Stimulated activated CD4-positive, alpha-beta T cell treated with anti-CD3 and anti-CD28 coated beads, Interleukin-2, amount 100 ng/mL, for 4 hours (primary cell): ENCODE measurements around the gene TCF4.

Source experiments
- DNase-seq: peaks from one replicate; pipeline ENCODE4 v3.0.0-alpha.2; 2020; ENCODE audit warnings: low read depth

TCF4 gene

DNA sequence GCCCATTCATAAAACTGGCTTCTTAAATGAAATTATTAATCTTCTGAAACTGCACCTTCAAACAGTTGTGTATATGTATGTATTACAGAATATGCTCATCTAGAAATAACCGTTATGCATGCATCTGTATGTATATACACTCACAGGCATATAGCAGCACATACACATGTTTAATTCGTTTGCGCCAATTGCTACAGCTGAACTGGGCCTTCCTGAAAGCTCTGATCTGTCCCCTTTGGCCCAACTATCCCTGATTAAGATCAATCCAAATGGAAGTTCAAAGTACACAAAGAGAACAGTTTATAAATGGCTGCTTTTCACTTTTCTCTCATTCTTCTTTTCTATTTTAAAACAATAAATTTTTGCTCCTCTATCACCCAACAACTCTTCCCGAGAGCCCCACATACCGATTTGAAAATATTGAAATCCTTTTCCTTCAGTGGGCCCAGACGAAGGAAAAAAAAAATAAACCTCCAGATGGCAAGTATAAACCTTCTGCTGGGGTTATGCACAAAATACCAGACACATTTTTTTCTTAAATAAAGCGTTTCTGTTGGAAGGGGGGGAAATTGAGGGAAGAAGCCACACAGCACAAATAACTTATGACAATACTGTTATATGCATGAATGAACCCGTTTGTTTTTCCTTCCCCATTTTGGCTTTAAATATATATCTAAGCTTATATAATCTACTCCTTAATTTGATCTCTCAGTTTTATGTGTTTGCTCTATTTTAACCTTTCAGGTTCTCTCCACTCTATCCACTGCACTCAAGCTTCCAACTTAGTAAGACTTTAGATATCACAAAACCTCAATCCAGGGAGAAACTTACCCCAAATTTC lies 267.3 kb downstream of the TCF4 start:
- DNase-seq: no peak

DNA sequence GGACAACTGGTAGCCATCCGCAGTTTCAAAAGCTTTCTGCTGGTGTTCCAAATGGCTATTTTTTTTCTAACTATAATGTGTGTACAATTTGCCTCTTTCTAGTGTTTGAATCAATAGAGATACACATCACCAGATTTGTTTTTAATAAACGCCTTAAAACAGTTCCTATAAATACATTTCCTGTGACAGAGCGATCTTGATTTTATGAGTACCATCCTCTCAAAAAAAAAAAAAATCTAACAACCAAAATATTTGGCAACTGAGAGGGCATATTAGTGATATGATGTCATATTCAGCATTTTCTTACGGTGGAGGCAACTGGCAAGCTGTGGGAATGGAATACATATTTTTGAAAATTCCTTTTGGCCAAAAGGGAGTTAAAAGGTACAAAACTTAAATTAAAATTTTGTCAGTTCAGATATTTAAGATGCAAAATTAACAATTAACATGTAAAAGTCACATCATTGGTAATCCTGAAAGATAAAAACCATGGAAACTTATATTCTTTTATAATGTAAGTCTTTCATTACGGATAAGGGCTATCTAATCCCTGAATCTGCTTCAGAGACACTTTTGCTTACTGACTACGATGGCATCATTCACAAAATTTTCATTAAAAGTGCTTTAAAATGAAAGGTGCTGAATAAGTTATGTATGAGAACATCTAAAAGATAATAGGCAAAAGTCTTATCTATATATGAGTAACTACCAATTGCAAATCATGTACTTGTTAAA lies 268.4 kb downstream of the TCF4 start:
- DNase-seq: no peak

DNA sequence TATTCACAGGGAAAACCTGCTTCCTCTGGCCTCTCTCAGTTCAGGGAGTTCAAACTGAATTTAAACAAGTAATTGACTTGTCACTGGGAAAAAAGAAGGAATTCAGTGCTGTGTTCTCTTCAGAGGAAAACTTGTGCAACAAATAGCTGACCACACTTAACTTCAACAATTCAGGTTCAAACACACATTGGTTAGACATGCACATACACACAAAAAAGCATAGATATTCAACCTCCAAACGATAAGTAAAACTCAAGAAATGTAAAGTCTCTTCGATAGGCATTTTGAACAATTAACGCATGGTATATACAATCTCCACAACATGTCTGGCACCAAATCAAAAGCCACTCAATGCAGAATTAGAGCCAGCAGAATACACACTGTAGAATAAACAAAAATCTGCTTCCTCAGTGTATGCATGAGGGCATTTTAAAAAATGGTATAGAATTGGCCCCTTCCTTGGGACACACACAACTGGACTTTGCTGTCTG lies 269.0 kb downstream of the TCF4 start:
- DNase-seq: no peak

DNA sequence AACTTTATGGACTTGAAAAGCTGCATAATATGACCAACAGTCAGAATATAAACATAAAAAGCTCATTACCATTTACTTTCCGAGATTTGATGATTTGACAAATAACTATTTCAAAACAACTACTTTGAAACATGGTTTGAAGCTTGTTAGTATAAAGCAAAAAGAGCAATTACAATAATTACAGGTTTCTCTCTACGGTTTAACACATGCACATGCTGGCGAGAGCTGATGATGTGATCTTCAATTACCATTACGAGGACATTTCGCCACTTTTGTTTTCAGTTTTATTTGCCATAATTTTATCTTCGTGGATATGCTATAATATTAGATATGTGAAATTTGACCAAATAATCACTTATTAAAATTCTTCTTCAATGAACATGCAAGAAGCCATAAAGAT lies 270.1 kb downstream of the TCF4 start:
- DNase-seq: no peak

DNA sequence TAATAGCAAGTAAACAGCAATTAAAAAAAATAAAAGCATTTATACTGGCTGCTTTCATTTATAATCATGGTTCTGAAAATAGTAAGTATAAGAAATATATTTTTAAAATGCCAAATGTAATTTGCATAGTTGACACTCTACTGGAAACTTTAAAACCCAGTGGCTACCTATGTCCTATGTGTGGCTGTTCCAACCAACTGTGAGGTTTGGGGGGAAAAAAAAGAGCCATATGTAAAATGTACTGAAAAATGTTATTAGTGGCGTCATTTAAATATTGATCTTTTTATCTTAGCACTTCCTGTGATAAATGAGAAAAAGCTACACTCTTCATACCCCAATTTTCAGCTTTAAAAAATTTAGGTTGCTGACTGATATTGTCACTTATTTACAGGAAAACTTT lies 270.7 kb downstream of the TCF4 start:
- DNase-seq: no peak

DNA sequence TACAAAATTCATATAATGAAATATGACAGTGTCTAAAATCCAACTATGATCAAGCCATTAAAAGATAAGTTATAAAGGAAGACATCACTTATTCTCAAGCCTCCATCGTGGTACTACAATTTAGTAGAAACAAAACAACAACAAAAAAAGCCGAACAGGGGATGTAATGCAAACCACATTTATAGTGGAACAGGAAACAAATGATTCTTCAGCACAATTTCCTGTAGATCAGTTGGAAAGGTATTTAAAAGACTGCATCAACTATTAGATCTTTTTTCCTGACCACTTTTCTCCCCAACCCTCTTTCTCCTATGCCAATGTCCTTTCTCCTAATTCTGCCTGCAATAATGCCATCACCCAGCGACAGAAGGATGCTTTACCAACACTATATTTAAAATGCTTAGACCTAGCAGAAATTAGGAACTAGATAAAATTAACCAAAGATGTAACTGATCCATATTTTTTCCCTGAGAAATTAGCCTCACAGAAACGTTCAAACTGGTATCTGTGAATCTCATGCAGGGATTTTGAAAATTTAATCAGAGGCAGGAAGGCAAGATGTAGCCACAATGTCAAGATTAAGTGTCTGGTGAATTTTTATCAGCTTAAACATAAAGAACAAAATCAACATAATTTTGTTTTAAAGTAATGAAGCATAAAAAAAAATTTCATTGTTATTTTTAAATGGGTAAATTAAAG lies 271.4 kb downstream of the TCF4 start:
- no peak for DNase-seq

DNA sequence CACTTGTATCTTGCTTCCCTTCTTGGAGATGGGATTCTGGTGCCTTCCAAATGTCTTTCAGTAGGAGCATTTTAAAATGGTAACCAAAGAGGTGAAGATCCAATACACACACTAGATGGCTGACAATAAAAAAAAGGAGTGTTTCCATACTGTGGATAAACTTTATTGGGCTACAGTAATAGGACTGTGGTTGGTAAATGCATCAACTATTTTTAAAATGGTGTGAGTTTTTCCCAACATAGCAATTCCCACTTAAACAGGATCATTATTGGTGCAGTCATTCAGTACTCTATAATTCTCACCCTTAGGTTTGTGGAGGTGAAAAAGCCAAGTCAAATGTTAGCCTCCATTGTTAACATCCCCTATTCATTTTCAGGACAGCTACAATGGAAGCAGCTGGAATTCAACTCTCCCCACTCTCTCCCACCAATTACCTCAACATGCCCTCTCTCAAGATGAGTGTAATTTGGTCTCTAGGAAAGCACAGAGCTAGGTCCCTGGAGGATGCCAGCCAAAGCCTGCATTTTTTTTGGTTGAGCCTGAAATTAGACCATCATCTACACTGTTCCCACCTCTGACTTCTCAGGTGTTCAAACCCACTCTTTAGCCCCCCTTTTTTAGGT lies 273.3 kb downstream of the TCF4 start:
- no peak for DNase-seq

DNA sequence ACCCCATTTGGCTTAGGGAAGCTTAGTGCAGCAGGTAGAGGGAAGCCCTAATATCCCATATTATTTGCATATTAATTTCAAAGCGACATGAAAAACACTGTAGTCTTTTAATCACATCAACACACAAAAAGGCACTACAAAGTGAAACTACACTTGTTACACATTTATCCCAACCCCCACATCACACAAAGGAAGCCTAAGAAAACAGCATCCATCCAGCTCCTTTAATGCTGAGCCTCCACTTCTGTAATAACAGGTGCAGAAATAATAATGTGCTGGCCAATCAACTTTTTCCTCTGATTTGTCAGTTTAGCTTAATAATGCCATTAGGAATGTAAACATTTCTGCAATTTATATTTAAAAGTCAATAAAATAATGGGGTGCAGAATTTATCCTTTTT lies 274.0 kb downstream of the TCF4 start:
- no peak for DNase-seq

DNA sequence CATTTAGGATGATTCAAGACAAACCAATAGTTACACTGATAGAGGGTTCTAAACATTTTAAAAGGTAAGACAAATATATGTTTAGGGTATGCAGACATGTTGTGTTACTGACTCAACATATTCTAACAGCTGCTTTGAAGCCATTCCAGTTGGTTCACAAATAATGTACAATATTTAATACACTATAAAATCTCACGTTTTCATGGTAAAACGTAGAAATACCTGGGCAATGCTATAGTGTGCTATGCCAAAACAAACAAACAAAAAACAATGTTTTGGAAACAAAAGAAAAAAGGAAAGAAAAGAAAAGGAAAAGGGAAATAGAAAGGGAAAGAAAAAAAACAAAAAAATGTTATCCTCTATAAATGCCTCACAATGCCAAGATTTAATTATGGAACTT lies 277.1 kb downstream of the TCF4 start:
- no peak for DNase-seq

DNA sequence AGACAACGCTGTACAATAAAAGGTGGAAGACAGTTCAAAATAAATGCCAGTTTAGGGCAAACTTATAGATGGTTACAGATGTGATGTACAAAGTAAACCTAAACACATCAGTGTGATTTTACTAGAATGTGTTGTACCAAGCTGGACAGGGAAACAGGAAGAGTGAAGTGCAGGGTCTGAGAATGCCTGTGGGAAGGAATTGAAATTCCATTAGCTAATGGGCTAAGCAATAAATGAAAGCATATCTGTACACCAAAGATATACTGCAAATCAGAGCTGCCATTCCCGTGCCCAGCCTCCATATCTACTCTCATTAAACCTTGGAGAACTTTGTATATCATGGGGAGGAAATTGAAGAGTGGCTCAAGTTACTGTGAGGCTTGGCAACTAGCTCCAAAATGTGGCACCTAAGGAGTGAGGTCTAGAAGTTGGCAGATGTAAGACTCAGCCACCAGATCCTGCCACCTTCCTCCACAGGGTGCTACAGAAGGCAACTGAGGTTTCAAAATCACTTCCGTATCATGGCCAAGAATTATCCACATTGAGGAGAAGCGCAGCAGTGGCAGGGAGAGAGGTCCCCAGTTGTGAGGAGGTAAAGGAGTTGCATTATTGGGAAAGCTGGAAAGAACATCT lies 277.8 kb downstream of the TCF4 start:
- no peak for DNase-seq

DNA sequence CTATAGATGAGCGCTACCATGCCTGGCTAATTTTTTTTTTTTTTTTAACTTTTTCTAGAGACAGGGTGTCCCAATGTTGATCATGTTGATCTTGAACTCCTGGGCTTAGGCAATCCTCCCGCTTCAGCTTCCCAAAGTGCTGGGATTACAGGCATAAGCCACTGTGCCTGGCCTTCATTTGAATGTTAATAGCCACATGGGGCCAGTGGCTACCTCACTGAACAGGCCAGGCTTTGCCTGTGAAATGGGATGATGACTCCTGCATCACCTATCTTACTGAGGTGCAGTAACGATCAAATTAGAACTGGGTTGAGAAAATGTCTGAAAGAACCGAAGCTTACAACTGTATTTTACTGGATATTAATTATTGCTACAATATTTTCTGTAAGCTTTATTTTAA lies 278.7 kb downstream of the TCF4 start:
- no peak for DNase-seq

DNA sequence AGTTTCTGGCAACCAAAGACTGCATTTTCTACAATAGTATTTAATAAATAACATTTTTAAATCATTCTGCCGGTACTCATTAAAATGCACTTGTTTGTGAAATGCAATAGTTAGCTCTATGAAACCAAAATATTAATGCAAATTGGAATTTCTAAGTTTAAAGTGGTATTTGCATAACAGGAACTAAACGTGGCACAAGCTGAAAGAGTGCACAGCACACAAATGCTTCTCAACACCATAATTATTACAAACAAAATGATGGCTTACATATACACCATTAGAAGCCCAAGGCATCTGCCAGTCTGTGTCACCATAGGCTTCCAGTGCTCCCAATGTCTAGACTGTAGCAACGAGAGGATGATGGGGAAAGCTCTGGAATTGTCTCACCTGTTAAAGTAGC lies 280.5 kb downstream of the TCF4 start:
- no peak for DNase-seq

DNA sequence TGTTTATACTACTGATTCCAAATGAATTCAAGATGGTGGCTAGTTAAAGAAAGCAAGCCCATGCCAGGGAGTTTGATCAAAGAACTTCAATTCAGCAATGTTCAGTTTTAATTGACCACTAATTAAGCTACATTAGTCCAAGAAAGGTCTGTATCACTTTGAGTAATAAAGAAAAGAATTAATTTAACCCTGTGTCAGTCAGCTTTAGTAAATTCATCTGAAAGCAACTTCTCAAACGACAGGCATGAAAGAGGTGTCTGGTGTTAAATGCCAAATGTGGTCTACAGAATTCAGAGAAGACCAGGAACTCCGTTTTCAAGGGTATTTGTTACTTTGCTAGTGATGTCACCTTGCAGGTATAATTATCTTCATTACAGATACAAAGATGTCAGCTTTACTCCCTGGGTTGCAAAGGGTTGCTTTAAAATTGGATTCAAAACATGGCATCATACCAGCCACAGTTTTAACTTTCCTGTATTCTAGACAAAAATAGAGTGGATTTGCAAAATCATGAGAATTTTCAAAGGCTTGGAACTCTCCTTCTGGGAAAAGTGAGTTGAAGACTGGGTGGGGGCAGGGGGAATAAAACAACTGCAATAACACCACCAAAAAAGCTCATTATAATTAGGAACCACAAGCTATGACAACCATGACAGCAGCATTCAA lies 281.5 kb downstream of the TCF4 start:
- no peak for DNase-seq

DNA sequence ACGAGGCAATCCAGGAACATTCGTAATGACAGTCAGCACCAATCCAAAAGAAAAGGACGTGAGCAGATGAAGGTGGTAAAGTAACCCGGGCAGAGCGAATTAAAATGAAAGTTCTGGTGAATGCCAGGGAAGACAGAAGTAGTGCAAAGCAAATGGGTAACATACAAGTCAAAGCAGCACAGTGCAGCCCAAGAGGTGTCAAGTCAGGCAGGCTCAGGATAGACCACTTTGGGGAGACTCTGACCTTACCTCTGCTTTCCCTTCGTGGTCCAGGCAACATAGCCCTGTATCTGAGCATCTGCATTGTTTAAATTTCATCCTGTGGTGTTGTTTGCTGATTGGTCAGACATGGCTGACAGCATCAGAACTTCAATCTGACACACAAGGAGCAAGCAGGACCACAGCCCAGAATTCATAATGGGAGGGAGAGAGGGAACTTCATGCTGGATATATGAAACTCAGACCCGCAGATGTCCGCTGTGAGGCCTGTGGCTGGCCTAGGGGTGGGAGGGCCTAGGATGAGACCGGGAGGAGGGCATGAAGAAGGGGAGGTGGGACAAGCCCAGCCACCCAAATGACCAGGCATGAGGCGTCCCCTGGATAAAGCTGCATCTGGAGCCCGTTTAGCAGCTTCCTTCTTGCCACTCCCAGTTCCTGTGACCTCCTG lies 285.7 kb downstream of the TCF4 start:
- DNase-seq: no peak

DNA sequence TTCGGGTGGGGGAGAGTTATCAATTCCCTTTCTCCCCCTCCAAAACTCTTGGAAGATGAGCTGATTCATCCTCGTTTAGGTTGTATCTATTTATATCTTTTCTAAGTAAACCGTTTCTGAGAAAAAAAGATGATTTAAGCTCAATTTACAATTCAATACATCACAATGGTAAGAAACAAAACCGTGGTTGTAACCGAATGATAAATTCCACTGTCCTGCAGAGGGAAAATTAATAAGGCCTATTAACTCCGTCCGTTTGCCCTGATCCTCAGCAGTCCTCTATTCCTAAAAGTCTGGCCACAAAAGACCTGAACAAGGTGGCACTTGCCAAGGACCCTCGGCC lies 286.2 kb downstream of the TCF4 start:
- no peak for DNase-seq

DNA sequence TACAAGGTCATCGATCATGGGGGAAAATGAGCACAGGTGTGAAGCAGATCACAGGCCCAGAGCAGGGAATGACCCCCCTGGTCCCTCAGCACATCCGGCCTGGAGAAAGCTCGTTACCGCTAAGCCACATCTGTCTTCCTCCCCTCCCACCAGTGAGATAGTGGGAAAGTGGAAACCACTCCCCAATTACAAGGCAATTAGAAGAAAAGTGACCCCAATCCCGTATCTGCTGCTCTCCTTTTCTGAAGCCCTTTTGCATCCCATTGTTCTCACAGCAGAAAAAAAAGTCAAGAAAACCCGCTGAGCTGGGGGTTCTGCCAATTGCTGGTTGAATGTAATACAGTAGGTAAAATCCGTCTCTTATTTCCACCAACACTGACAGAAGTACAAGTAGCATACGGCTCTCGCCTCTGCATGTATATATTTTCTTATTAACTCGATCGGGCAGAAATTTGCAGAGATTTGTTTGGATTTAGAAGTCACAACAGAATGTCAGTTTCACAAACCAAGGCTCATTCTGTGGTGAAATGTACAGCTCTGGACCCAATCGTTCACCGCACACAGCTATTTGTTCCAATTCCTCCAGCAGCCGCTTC lies 287.0 kb downstream of the TCF4 start:
- DNase-seq: no peak

DNA sequence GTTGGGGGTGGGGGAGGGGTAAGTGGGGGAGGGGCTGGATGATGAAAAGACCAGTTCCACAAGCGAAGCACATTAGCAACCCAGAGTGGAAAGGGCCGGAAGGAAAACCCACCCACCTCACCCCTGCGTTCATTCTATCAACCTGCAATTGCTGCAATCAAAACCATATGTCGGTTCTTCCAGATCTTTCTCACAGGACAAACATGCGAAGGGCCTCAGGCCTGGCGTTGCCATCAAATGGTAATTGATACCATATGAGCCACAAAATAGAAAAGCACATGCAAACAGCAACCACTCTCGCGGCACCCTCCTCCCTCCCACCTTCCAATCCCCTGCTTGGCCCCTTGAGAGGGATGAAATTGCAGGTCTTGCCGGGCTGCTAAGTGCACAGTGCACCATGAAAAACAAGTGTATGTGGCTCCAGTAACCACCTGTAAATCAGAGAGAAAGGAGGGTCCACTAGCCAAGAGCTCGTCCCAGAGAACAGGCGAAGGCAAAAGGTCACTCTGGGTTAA lies 287.5 kb downstream of the TCF4 start:
- no peak for DNase-seq

DNA sequence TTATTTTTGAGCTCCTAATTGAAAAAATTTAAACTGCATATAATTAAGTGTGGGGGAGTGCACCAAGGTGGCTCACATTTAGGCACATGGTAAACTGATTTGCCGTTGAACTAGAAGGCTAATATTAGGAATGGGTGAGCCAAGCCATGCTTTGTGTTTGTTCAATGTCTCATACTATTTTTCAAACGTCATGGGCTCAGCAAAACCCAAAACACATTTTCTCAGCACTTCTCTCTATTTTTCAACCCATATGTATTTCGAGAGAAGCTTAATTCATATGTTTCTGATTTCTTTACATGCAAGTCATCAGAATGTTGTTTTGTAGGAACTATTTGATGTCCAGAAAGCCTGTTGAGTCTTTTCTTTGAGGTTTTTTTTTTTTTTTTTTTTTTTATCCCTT lies 291.2 kb downstream of the TCF4 start:
- no peak for DNase-seq

DNA sequence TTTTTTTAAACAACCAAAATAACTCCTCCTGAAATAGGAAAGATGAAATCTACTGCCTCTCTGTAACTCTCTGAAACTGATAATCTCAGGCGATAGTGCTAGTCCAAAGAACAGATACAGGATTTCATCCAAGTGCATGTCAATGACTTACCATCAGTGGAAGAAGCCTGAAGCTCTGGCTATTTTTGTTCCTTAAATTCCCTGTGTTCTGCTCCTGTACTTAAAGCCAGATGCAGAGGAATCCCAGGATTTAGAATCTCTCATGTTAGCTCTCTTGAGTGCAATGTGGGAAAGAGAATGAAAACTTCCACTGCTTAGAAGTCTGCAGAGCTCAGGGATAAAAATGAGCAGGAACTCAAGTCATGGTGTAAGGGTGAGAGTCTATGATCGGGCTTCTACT lies 291.9 kb downstream of the TCF4 start:
- no peak for DNase-seq

DNA sequence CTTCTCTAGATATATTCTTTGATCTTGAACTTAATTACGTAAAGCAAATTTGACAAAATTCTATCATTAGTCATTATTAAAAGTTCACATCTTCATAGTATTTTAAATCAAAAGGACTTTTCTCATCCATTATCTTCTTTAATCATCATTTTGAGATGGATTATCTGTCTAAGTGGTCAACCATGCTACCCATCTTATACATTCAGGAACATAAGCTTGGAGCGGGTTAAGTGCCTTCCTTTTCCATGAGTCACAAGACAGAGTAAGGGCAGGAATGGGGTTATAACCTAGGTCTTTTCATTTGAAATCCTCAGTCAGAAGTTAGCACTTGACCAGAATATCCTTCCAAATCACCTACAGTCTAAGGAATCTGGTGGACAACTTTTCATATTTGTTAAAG lies 297.1 kb downstream of the TCF4 start:
- no peak for DNase-seq
